Medulla oblongata (tissue), 1 donor: ENCODE data around the gene SLC6A9.

ENCODE experiments used
- DNase-seq: peaks from one replicate; pipeline ENCODE4 v3.0.0-alpha.2; 2015; ENCODE audit errors: extremely low spot score

Gene SLC6A9

GRCh38 chr1:43983253-43983899, 47.9 kb downstream of the SLC6A9 start:
- no peak for DNase-seq

- no peak for DNase-seq
Measured at GRCh38 chr1:43982808-43983207, 48.5 kb downstream of the SLC6A9 start.

- DNase-seq, result no peak
Measured at GRCh38 chr1:43982241-43982640, 49.0 kb downstream of the SLC6A9 start.

GRCh38 chr1:43981636-43982035, 49.6 kb downstream of the SLC6A9 start:
- no peak for DNase-seq

- DNase-seq, result no peak
Measured at GRCh38 chr1:43981135-43981491, 50.1 kb downstream of the SLC6A9 start.

GRCh38 chr1:43980255-43981134, 50.8 kb downstream of the SLC6A9 start:
- DNase-seq, result no peak

- peak; percentile 52 for DNase-seq
Measured at GRCh38 chr1:43979528-43980254, 51.6 kb downstream of the SLC6A9 start.

GRCh38 chr1:43979261-43979527, 52.1 kb downstream of the SLC6A9 start:
- DNase-seq, result no peak

- DNase-seq, result peak; percentile 42
Measured at GRCh38 chr1:43978551-43979260, 52.6 kb downstream of the SLC6A9 start, which contains the start of gene B4GALT2. B4GALT2 (plus strand) TSS chr1:43979210; CDS start chr1:43981161, 1,951 bp downstream.

GRCh38 chr1:43978264-43978550, 53.1 kb downstream of the SLC6A9 start:
- no peak for DNase-seq

- DNase-seq, result no peak
Measured at GRCh38 chr1:43977376-43978263, 53.6 kb downstream of the SLC6A9 start.

- no peak for DNase-seq
Measured at GRCh38 chr1:43976890-43977289, 54.4 kb downstream of the SLC6A9 start.

GRCh38 chr1:43976045-43976444, 55.2 kb downstream of the SLC6A9 start:
- no peak for DNase-seq

- peak; percentile 71 for DNase-seq
Measured at GRCh38 chr1:43975249-43975961, 55.9 kb downstream of the SLC6A9 start.

- peak; percentile 97 for DNase-seq
Measured at GRCh38 chr1:43974443-43975248, 56.6 kb downstream of the SLC6A9 start, which contains the start of gene ATP6V0B. ATP6V0B (plus strand) TSS chr1:43974960; CDS start chr1:43975041, 81 bp downstream.

GRCh38 chr1:43973981-43974442, 57.2 kb downstream of the SLC6A9 start:
- DNase-seq, result no peak

- DNase-seq, result no peak
Measured at GRCh38 chr1:43971336-43971980, 59.8 kb downstream of the SLC6A9 start.

- no peak for DNase-seq
Measured at GRCh38 chr1:43970911-43971310, 60.4 kb downstream of the SLC6A9 start.

GRCh38 chr1:43970502-43970901, 60.8 kb downstream of the SLC6A9 start:
- DNase-seq, result no peak
